Smooth muscle cell (in vitro differentiated cells): ENCODE data around the gene UPK3A. TPM values are rescaled to one million over a fixed set of nuclear protein-coding genes. Genes with fewer than 3 reads are reported as not detected.

ENCODE experiments used
- DNase-seq: peaks from one replicate; lab custom pipeline; 2025; ENCODE audit not compliant: unreplicated experiment; lab: John Stamatoyannopoulos, UW
- H2AFZ ChIP-seq: fragments of 200-600 bp; sonication (generic); 2 replicates; pipeline ENCODE4 v1.6.0; 2016; ENCODE audit warnings: antibody characterized with exemption, low read depth, mild to moderate bottlenecking
- H3F3A ChIP-seq: fragments of 200-600 bp; sonication (generic); 2 replicates; pipeline ENCODE4 v1.6.0; 2017; ENCODE audit warnings: antibody characterized with exemption, low read depth
- H3K27ac ChIP-seq: fragments of 200-600 bp; sonication (generic); 2 replicates; pipeline ENCODE4 v1.5.1; 2016; ENCODE audit warnings: low read depth, mild to moderate bottlenecking
- H3K27me3 ChIP-seq: fragments of 200-600 bp; sonication (generic); 2 replicates; pipeline ENCODE4 v1.6.1; 2016; ENCODE audit warnings: low read depth, mild to moderate bottlenecking
- H3K36me3 ChIP-seq: fragments of 200-600 bp; sonication (generic); 2 replicates; pipeline ENCODE4 v1.5.1; 2016; ENCODE audit warnings: low read depth
- H3K4me1 ChIP-seq: fragments of 200-600 bp; sonication (generic); 2 replicates; pipeline ENCODE4 v1.5.1; 2016; ENCODE audit warnings: low read depth
- H3K4me2 ChIP-seq: fragments of 200-600 bp; sonication (generic); 2 replicates; pipeline ENCODE4 v1.6.0; 2016; ENCODE audit warnings: mild to moderate bottlenecking
- H3K4me3 ChIP-seq: fragments of 200-600 bp; sonication (generic); 2 replicates; pipeline ENCODE4 v1.5.1; 2016; ENCODE audit warnings: mild to moderate bottlenecking
- H3K79me2 ChIP-seq: fragments of 200-600 bp; sonication (generic); 2 replicates; pipeline ENCODE4 v1.6.0; 2016; ENCODE audit warnings: low read depth, mild to moderate bottlenecking
- H3K9ac ChIP-seq: fragments of 200-600 bp; sonication (generic); 2 replicates; pipeline ENCODE4 v1.6.0; 2016; ENCODE audit warnings: low read depth
- H3K9me3 ChIP-seq: fragments of 200-600 bp; sonication (generic); replicated peaks from 2 replicates; pipeline ENCODE4 v1.5.1; 2016; ENCODE audit warnings: low read depth
- H4K20me1 ChIP-seq: fragments of 200-600 bp; sonication (generic); 2 replicates; pipeline ENCODE4 v1.6.0; 2016; ENCODE audit warnings: low read depth
- WGBS: methylation state at CpG from one replicate; pipeline ENCODE4 v1.1.7; 2016; ENCODE audit warnings: low lambda C conversion rate; 5-methylcytosine and 5-hydroxymethylcytosine counted together
- polyA plus RNA-seq: library from polyadenylated mRNA; unstranded; fragments of >200 nt; fragmentation: Nextera tagmentation; extraction: Ambion mirVana; gene quantifications from 2 replicates; pipeline ENCODE4 v1.2.1, GENCODE V29; 2016
- total RNA-seq: library from RNA; depleted of rRNA; stranded (reverse); fragments of >200 nt; gene quantifications from 2 replicates; pipeline ENCODE4 v1.2.3, GENCODE V29; 2014
- TF ChIP-seq, protein P1 (sequence below): fragments of 200-600 bp; sonication (generic); IDR thresholded peaks from 2 replicates; pipeline ENCODE4 v1.5.1; 2017; ENCODE audit warnings: borderline replicate concordance, mild to moderate bottlenecking, antibody characterized with exemption; ENCODE audit not compliant: insufficient read depth, poor library complexity, severe bottlenecking

UPK3A gene
- total and polyA plus RNA-seq, 2 experiments from 2014 or later, result not detected

DNA sequence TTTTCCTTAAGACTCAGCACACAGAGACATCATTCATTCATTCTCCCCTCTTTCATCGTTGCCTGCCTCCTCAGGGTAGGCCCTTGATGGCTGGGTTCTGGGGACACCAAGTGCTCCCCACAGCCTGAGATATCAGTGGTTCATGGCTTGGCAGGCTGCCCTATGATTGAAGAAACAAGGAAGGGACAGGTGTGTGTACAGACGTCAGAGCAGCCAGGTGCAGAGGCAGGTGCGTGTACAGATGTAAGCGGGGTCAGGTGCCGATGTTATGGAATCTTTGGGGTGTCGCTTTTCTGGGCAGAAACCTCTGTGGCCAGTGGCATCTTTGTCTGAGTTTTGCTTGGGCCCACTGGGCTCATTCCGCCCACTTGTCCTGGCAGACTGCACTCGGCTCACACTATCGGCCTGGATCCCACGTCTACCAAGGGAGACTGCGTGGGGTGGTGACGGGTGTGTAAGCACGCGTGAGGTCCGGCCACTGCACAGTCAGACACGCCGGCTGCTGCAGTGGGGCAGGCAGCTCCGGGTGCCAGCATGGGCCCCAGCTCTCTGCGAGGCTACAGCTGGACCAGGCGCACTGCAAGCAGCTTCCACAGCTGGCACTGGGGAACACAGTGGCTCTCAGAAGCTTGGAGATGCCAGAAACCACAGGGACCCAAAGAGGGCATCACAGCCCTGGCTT is 23.2 kb upstream of the UPK3A start:
- Histone ChIP-seq H3K79me2 (no peaks in the 10 kb centered on the region), H3K4me2 (no peak overlapping the region)

GRCh38 chr22:45262195-45262930 is 22.4 kb upstream of the UPK3A start:
- no peak overlapping the region for H3K4me2 ChIP-seq
- H3K9me3 ChIP-seq, result no peaks in the 10 kb centered on the region
- no peaks in the 10 kb centered on the region for H3K36me3 ChIP-seq
- no peaks in the 10 kb centered on the region for H3K79me2 ChIP-seq
- H3K4me1 ChIP-seq, result peaks cover 2% of the 10 kb centered on the region
- WGBS, result 78% methylated on average over 13 of the region's 13 CpGs
- H3K27me3 ChIP-seq, result no peaks in the 10 kb centered on the region
- H3K27ac ChIP-seq, result no peak overlapping the region
- H2AFZ ChIP-seq, result no peak overlapping the region
- H4K20me1 ChIP-seq, result no peaks in the 10 kb centered on the region
- TF ChIP-seq, protein P1, sequence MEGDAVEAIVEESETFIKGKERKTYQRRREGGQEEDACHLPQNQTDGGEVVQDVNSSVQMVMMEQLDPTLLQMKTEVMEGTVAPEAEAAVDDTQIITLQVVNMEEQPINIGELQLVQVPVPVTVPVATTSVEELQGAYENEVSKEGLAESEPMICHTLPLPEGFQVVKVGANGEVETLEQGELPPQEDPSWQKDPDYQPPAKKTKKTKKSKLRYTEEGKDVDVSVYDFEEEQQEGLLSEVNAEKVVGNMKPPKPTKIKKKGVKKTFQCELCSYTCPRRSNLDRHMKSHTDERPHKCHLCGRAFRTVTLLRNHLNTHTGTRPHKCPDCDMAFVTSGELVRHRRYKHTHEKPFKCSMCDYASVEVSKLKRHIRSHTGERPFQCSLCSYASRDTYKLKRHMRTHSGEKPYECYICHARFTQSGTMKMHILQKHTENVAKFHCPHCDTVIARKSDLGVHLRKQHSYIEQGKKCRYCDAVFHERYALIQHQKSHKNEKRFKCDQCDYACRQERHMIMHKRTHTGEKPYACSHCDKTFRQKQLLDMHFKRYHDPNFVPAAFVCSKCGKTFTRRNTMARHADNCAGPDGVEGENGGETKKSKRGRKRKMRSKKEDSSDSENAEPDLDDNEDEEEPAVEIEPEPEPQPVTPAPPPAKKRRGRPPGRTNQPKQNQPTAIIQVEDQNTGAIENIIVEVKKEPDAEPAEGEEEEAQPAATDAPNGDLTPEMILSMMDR, result no peak
- H3F3A ChIP-seq, result no peaks in the 10 kb centered on the region
- no peak for DNase-seq
- H3K4me3 ChIP-seq, result no peak overlapping the region
- H3K9ac ChIP-seq, result no peak overlapping the region

More for the DNA sequence above, 23.2 kb upstream of the UPK3A start:
- Histone ChIP-seq H4K20me1 (no peaks in the 10 kb centered on the region), H3K27me3 (no peaks in the 10 kb centered on the region), H2AFZ (no peak overlapping the region), H3K4me3 (no peak overlapping the region), H3K9me3 (no peaks in the 10 kb centered on the region), H3K36me3 (no peaks in the 10 kb centered on the region), H3K9ac (no peak overlapping the region), H3F3A (no peaks in the 10 kb centered on the region), H3K4me1 (peaks cover 2% of the 10 kb centered on the region), H3K27ac (no peak overlapping the region)
- 90% methylated on average over 20 of the region's 20 CpGs for WGBS
- DNase-seq, result no peak
- TF ChIP-seq, protein P1, result no peak

GRCh38 chr22:45262931-45263462 is 21.8 kb upstream of the UPK3A start:
- no peaks in the 10 kb centered on the region for H3K36me3 ChIP-seq
- DNase-seq, result no peak
- 91% methylated on average over 14 of the region's 14 CpGs for WGBS

More at GRCh38 chr22:45262931-45263462, 21.8 kb upstream of the UPK3A start:
- Histone ChIP-seq H3F3A (no peaks in the 10 kb centered on the region), H3K27ac (no peak overlapping the region), H3K27me3 (no peaks in the 10 kb centered on the region), H3K4me1 (peaks cover 2% of the 10 kb centered on the region), H4K20me1 (no peaks in the 10 kb centered on the region), H2AFZ (no peak overlapping the region), H3K9ac (no peak overlapping the region), H3K4me3 (no peak overlapping the region), H3K4me2 (no peak overlapping the region), H3K79me2 (no peaks in the 10 kb centered on the region), H3K9me3 (no peaks in the 10 kb centered on the region)
- TF ChIP-seq, protein P1, result no peak
